Measurements from ENCODE around the gene NALCN. TPM values are rescaled to one million over a fixed set of nuclear protein-coding genes. Genes with fewer than 3 reads are reported as not detected.

NALCN gene
- total RNA-seq, 2 donors from 2014 or later, result not detected

GRCh38 chr13:101309014-101309619, 107.2 kb downstream of the NALCN start:
- H3K27me3 Mint-ChIP-seq, result no peaks in the 10 kb centered on the region
- no peaks in the 10 kb centered on the region for H3K36me3 Mint-ChIP-seq (ENCODE audit: low read depth)
- no peak overlapping the region for H3K27ac Mint-ChIP-seq
- DNase-seq, result no peak
- no peak overlapping the region for H3K4me3 Mint-ChIP-seq
- no peaks in the 10 kb centered on the region for H3K9me3 ChIP-seq (ENCODE audit: control insufficient read depth, low read length, poor library complexity, severe bottlenecking)
- no peaks in the 10 kb centered on the region for H3K4me1 Mint-ChIP-seq
- no peak for ATAC-seq

GRCh38 chr13:101308247-101309013, 107.9 kb downstream of the NALCN start:
- Mint-ChIP-seq H3K27me3 (no peaks in the 10 kb centered on the region), H3K4me3 (no peak overlapping the region), H3K36me3 (ENCODE audit: low read depth) (no peaks in the 10 kb centered on the region), H3K27ac (no peak overlapping the region), H3K4me1 (no peaks in the 10 kb centered on the region)
- DNase-seq (no peak), ATAC-seq (no peak)
- H3K9me3 ChIP-seq (ENCODE audit: control insufficient read depth, low read length, poor library complexity, severe bottlenecking), result no peaks in the 10 kb centered on the region

- no peak for DNase-seq
- no peak overlapping the region for H3K27ac Mint-ChIP-seq
Measured at GRCh38 chr13:101307181-101307701, 109.1 kb downstream of the NALCN start.

GRCh38 chr13:101306773-101307172, 109.5 kb downstream of the NALCN start:
- ATAC-seq, result no peak
- no peaks in the 10 kb centered on the region for H3K36me3 Mint-ChIP-seq (ENCODE audit: low read depth)

More at GRCh38 chr13:101307181-101307701, 109.1 kb downstream of the NALCN start:
- no peaks in the 10 kb centered on the region for H3K36me3 Mint-ChIP-seq (ENCODE audit: low read depth)
- ATAC-seq, result no peak
- H3K27me3 Mint-ChIP-seq, result no peaks in the 10 kb centered on the region
- H3K4me3 Mint-ChIP-seq, result no peak overlapping the region
- H3K4me1 Mint-ChIP-seq, result no peaks in the 10 kb centered on the region
- H3K9me3 ChIP-seq (ENCODE audit: control insufficient read depth, low read length, poor library complexity, severe bottlenecking), result no peaks in the 10 kb centered on the region

GRCh38 chr13:101305981-101306411, 110.3 kb downstream of the NALCN start:
- DNase-seq (no peak), ATAC-seq (no peak)
- H3K9me3 ChIP-seq (ENCODE audit: control insufficient read depth, low read length, poor library complexity, severe bottlenecking), result no peaks in the 10 kb centered on the region
- H3K27ac Mint-ChIP-seq, result no peak overlapping the region
- no peaks in the 10 kb centered on the region for H3K4me1 Mint-ChIP-seq
- H3K36me3 Mint-ChIP-seq (ENCODE audit: low read depth), result no peaks in the 10 kb centered on the region
- no peaks in the 10 kb centered on the region for H3K27me3 Mint-ChIP-seq
- no peak overlapping the region for H3K4me3 Mint-ChIP-seq

More at GRCh38 chr13:101306773-101307172, 109.5 kb downstream of the NALCN start:
- Mint-ChIP-seq H3K27ac (no peak overlapping the region), H3K4me3 (no peak overlapping the region), H3K27me3 (no peaks in the 10 kb centered on the region), H3K4me1 (no peaks in the 10 kb centered on the region)
- H3K9me3 ChIP-seq (ENCODE audit: control insufficient read depth, low read length, poor library complexity, severe bottlenecking), result no peaks in the 10 kb centered on the region
- DNase-seq, result no peak

- ATAC-seq (no peak), DNase-seq (no peak)
- Mint-ChIP-seq H3K4me3 (no peak overlapping the region), H3K27me3 (no peaks in the 10 kb centered on the region), H3K27ac (no peak overlapping the region), H3K4me1 (no peaks in the 10 kb centered on the region), H3K36me3 (ENCODE audit: low read depth) (no peaks in the 10 kb centered on the region)
- no peaks in the 10 kb centered on the region for H3K9me3 ChIP-seq (ENCODE audit: control insufficient read depth, low read length, poor library complexity, severe bottlenecking)
Measured at GRCh38 chr13:101303521-101303920, 112.8 kb downstream of the NALCN start.

GRCh38 chr13:101301053-101301452, 115.3 kb downstream of the NALCN start:
- Mint-ChIP-seq H3K27ac (no peak overlapping the region), H3K36me3 (ENCODE audit: low read depth) (no peaks in the 10 kb centered on the region), H3K27me3 (no peaks in the 10 kb centered on the region), H3K4me3 (no peak overlapping the region), H3K4me1 (no peaks in the 10 kb centered on the region)
- no peaks in the 10 kb centered on the region for H3K9me3 ChIP-seq (ENCODE audit: control insufficient read depth, low read length, poor library complexity, severe bottlenecking)
- DNase-seq (no peak), ATAC-seq (no peak)

GRCh38 chr13:101300531-101300930, 115.8 kb downstream of the NALCN start:
- H3K4me1 Mint-ChIP-seq, result no peaks in the 10 kb centered on the region
- H3K4me3 Mint-ChIP-seq, result no peak overlapping the region
- no peaks in the 10 kb centered on the region for H3K27me3 Mint-ChIP-seq
- DNase-seq (no peak), ATAC-seq (no peak)
- H3K27ac Mint-ChIP-seq, result no peak overlapping the region
- no peaks in the 10 kb centered on the region for H3K36me3 Mint-ChIP-seq (ENCODE audit: low read depth)
- H3K9me3 ChIP-seq (ENCODE audit: control insufficient read depth, low read length, poor library complexity, severe bottlenecking), result no peaks in the 10 kb centered on the region

GRCh38 chr13:101298517-101298916, 117.8 kb downstream of the NALCN start:
- no peaks in the 10 kb centered on the region for H3K9me3 ChIP-seq (ENCODE audit: control insufficient read depth, low read length, poor library complexity, severe bottlenecking)
- Mint-ChIP-seq H3K27ac (no peak overlapping the region), H3K36me3 (ENCODE audit: low read depth) (no peaks in the 10 kb centered on the region), H3K4me1 (no peaks in the 10 kb centered on the region), H3K27me3 (no peaks in the 10 kb centered on the region), H3K4me3 (no peak overlapping the region)
- DNase-seq (no peak), ATAC-seq (no peak)

GRCh38 chr13:101297794-101298193, 118.5 kb downstream of the NALCN start:
- H3K27ac Mint-ChIP-seq, result no peak overlapping the region
- ATAC-seq (no peak), DNase-seq (no peak)
- no peaks in the 10 kb centered on the region for H3K27me3 Mint-ChIP-seq
- H3K36me3 Mint-ChIP-seq (ENCODE audit: low read depth), result no peaks in the 10 kb centered on the region
- H3K9me3 ChIP-seq (ENCODE audit: control insufficient read depth, low read length, poor library complexity, severe bottlenecking), result no peaks in the 10 kb centered on the region
- H3K4me1 Mint-ChIP-seq, result no peaks in the 10 kb centered on the region
- no peak overlapping the region for H3K4me3 Mint-ChIP-seq

- ATAC-seq, result no peak
- Mint-ChIP-seq H3K27ac (no peak overlapping the region), H3K4me1 (peaks cover 3% of the 10 kb centered on the region), H3K36me3 (ENCODE audit: low read depth) (peaks cover 2% of the 10 kb centered on the region), H3K4me3 (no peak overlapping the region), H3K27me3 (no peaks in the 10 kb centered on the region)
- DNase-seq, result no peak
- H3K9me3 ChIP-seq (ENCODE audit: control insufficient read depth, low read length, poor library complexity, severe bottlenecking), result no peaks in the 10 kb centered on the region
Measured at GRCh38 chr13:101292711-101293110, 123.6 kb downstream of the NALCN start.

- peaks cover 2% of the 10 kb centered on the region for H3K36me3 Mint-ChIP-seq (ENCODE audit: low read depth)
- H3K4me3 Mint-ChIP-seq, result peak overlapping the region; percentile 8
- H3K9me3 ChIP-seq (ENCODE audit: control insufficient read depth, low read length, poor library complexity, severe bottlenecking), result no peaks in the 10 kb centered on the region
- peak overlapping the region; percentile 54 for H3K27ac Mint-ChIP-seq
- no peak for DNase-seq
- ATAC-seq, result no peak
- no peaks in the 10 kb centered on the region for H3K27me3 Mint-ChIP-seq
- H3K4me1 Mint-ChIP-seq, result peaks cover 3% of the 10 kb centered on the region
Measured at GRCh38 chr13:101291646-101292515, 124.4 kb downstream of the NALCN start.

GRCh38 chr13:101291206-101291605, 125.1 kb downstream of the NALCN start:
- Mint-ChIP-seq H3K27ac (peak overlapping the region; percentile 54), H3K27me3 (peaks cover 4% of the 10 kb centered on the region), H3K36me3 (ENCODE audit: low read depth) (peaks cover 2% of the 10 kb centered on the region), H3K4me3 (no peak overlapping the region), H3K4me1 (peaks cover 3% of the 10 kb centered on the region)
- no peak for DNase-seq
- no peak for ATAC-seq
- no peaks in the 10 kb centered on the region for H3K9me3 ChIP-seq (ENCODE audit: control insufficient read depth, low read length, poor library complexity, severe bottlenecking)
